ENCODE results near the gene STXBP1.

The STXBP1 gene

DNA sequence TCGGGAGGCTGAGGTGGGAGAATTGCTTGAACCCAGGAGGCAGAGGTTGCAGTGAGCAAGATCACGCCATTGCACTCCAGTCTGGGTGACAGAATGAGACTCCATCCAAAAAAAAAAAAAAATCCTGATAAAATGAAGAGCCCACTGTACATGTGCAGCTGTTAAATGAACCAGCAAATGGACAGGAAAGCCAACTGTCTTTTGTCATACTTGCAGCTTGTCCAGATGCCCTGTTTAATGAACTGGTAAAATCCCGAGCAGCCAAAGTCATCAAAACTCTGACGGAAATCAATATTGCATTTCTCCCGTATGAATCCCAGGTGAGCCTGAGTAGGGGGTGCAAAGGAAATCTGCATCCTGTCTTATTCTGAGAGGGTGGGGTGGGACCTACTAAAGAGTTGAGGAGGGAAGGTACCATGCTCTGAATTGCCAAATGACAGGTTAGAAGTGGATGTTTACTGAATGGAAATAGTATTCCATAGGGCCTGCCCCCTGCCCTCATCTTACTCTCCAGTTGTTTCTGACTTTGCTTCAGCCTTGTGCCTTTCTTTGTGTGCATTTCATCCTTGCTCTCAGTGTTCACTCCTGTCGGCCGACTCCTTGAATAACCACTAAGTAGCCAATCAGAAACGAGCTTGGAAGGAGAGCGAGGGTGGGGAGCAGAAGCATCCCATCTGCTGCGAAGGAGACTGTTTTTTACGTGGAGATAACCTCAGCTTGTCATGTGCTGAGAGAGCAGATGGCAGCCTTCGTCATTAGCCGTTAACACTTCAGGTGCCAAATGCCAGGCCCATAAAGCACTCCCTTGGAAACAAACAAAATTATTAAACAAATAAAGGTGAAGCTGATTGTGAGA, 49.0 kb downstream of the STXBP1 start:
- peak; percentile 36 for DNase-seq

DNA sequence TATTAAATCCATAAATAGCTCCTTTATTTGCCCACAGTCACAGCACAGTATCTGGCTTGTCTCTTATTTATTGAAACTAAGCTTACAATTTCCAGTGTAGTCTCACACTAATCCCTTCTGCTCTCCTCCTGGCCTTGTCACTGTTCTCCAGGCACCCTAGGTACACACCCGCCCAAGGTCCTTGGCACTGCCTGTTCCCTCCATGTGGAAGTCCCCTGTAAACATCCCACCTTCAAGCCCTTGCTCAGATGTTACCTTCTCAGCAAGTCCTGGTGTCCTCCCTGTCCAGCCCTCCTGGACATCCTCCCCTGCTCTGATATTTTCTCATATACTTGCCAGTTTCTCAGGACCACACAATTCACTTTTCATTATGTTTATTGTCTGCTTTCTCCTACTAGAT, 50.5 kb downstream of the STXBP1 start:
- no peak for DNase-seq

DNA sequence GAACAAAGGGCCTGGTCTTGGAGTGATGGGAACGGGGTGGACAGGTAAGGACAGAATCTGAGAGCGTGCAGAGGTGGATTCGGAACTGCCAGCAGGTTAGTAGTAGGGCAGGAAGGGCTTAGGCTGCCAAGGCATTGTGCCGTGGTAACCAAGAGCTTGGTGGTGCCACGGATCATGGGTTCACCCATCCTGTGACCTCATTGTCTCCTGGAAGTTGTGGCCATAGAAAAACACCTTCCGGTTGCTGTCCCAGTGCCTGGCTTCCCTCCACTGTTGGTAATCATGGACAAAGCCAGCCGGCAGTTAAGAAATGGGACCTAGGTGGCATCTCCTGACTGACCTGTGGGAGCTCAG, 52.2 kb downstream of the STXBP1 start:
- no peak for DNase-seq

DNA sequence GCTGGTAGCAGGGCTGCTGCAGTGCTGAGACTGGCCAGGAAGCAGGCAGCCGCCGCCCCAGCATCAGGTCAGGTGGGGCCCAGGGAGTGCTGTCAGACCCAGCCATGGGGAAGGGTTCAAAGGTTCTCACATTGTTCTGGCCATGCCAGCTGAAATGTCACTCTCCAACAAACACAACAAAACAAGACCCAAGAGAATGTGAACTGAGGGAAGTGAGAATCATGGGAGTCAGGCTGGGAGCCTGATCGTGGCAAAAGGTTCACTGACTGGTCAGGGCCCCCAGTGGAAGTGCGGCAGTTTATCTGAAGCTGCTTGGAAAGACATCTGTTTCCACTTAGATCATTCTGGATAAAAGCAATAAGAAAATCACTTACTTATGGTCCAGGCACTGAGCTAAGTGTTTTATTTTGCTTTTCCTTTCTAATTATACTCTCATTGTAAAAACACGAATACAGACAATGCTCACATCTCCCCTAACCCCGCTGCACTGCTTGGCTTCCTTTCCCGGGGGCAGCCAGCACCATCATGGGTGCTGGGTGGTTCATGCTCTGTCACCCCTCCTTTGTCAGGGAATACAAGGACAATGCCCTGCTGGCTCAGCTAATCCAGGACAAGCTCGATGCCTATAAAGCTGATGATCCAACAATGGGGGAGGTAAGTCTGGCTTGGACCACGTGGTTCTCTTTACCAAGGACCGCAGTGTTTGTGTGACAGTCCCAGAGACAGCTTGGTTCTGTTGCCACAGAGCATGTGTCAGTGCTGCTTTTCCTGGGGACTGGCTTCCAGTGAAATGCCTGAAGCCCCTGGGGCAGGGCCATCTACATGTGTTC, 52.8 kb downstream of the STXBP1 start:
- no peak for DNase-seq

DNA sequence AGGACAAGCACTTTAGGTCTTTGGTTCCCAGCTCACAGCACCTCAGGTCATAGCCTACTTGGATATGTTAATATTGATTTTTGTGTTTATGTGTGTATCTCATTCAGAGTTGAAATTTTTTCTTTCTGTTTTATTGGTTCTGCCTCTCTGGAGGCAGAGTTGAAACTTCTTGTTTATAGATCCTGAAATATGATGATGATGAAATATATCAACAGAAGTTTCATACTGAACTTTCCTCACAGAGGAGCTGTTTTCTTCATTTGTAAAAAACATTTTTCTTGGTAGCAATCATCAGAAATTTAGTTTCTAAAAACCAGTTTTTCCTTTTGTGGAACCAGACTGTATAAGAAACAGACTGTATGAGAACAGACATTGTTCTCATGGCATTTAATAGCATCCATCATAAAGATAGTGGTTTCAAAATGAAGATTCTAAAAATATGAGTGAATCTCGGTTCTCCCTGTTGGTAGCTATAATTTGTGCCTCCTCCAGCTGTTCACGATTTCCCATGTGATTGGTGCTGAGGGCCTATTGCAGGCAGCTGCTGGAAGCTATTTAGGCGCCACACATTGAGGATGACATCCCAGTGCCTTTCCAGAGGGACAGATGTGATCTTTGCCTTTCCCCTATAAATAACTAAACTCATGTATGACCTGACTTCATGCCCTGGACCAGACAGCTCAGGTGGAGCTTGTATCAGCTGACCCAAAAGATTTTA, 55.2 kb downstream of the STXBP1 start:
- DNase-seq: no peak

DNA sequence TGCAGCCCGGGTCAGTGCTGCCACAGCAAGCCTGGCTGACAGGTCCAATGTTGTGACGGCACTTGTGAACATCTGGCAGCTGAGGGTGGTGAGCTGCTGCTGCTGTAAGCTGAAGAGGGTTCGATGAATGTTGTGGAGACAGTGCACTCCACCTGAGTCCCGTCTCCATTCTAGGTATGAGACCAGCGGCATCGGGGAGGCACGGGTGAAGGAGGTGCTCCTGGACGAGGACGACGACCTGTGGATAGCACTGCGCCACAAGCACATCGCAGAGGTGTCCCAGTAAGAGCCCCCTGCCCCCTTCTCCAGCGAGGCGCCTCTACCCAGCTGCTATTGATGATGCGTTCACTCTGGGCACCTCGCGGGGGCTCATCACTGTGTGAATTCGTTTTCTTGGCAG, 55.8 kb downstream of the STXBP1 start:
- no peak for DNase-seq

DNA sequence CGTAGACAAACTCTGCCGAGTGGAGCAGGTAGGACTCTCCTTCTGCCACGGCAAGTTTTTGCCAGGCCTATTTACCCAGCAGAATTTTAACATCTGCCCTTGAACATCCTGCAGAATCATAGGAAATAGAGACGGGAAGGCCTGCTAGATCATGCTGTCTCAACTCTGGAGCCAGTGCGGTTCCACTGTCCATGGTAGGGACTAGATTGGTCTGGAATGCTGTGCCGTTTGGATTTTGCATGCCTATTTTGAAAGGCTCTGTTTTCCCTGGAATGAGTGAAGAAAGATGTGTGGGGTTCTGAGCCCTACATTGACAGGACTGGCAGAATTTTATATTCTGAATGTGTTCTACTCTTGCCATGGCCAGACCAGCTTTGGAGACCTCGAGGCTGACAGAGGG, 61.2 kb downstream of the STXBP1 start:
- no peak for DNase-seq

DNA sequence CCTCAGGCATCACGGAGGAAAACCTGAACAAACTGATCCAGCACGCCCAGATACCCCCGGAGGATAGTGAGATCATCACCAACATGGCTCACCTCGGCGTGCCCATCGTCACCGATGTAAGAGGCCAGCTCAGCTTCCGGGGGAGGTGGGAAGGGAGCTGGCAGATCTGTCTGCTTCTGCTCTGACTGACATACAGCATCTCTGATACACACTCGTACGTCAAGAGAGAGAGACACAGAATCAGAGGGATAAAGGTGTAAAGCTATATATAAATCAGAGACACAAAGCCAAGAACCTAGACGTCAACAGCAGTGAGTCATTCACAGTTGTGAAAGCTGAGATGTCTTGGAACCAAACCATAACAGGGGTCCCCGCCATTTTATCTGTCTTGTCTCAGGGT, 64.6 kb downstream of the STXBP1 start:
- DNase-seq: peak; percentile 3

DNA sequence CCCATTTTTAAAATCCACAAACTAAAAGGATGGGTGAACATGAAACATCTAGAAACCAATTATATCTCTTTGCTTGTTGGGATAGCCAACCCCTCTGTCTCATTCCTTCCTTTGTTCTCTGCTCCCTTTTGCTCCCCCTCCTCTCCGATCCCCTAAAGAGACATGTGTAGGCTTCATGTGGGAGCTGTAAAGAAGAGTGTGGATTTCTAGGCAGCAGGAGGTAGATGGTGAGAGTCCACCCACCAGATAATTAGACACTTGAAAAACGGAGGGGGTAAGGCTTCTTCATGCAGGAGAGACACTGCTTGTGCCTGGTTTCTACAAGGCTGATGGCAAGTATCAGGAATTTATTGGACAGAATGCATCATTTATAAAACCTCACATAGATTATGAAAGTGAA, 67.4 kb downstream of the STXBP1 start:
- DNase-seq: no peak

DNA sequence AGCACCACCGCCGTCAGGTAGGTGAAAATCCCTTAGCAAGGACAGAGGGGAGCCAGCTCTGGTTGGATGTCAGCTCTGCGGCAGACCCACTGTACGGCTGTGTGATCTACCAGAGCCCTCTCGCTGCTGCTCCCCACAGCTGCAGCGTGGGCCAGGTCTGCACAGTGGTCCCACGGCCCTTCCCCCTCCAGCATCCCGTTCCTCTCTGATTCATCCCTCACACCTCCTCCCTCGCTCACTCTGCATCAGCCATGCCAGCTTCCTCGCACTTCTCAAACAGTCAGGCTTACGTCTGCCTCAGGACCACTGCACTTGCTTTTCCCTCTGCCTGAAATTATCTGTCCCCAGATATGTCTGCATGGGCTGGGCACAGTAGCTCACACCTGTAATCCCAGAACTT, 68.1 kb downstream of the STXBP1 start:
- DNase-seq: peak; percentile 4

DNA sequence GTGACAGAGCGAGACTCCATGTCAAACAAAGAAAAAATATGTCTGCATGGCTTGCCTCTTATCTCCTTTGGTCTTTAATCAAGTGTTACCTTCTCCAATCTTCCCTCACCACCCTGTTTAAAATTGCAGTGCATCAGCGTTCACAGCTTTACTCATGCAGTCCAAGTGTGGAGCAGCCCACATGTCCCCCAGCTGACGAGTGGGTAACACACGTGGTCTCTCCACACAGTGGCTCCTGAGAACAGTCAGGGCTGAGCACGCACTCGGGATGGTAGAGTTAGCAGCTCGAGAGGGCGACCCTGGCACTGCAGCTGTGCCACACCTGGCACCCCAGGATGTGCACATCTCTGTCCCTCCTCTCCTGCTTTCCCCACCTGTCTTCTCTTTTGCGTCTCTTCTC, 68.8 kb downstream of the STXBP1 start:
- peak; percentile 10 for DNase-seq

DNA sequence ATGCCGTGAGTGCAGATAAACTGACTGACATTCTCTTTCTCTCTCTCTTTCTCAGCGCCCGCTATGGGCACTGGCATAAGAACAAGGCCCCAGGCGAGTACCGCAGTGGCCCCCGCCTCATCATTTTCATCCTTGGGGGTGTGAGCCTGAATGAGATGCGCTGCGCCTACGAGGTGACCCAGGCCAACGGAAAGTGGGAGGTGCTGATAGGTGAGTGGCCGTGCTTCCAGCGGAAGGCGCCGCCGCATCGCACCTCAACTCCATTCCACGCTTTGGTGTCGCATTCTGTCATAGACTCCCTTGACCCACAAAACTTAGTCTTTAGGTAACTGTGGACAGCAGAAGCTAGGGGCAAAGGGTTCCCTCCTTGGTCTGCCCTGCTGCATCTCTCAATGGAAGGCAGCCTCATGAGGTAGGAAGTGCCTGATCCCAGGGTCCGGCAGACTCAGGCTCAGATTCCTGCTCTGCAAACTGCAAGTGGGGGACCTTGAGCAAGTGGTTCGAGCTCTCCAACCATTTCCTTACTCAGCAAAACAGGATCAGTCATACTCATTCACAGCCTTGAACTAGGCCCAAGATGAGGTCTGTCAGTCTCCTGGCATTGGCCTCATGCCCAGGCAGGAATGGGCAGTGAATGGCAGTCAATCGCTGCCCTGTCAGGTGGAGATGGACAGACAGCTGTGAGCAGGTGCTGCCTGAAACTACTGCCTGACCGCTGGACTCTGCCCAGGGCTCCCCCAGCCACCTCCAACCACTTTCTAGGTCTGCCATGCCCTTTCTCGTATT, 70.5 kb downstream of the STXBP1 start:
- DNase-seq: no peak

DNA sequence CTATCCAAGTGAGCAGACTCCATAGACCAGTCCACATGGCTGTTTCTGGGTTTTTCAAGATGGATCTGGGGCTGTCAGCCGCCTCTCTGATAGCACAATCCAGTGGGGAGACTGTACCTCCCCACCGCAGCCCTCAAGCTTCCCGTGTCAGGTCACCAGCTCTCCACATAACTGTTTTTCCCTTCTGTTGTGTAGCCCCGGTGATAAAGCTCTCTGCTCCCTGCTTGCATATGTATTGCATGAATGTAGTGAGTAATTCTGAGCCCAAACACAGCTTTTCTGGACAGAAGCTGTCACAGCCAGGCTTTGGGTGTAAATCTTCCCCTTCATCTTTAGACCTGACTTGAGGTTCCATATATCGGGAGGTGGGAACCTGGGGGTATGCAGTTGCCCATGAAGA, 71.6 kb downstream of the STXBP1 start:
- no peak for DNase-seq

DNA sequence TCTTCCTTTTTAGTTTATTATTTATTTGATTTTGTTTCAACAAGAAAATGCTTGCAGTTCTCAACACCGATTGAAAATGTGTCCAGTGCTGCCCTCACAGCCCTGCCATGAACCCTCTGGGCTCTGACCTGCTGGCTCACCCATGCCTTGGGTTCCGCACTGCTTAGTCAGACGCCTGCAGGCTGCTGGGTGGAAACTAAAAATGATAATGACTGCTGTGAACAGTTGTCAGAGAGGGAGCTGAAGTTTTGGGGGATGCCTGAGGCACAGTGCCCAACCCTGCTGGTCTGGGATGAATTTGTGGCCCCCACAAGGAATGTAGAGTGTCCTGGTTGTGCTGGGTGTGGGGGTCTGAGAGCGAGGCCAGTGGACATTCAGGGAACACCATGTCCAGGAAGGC, 72.5 kb downstream of the STXBP1 start:
- no peak for DNase-seq

DNA sequence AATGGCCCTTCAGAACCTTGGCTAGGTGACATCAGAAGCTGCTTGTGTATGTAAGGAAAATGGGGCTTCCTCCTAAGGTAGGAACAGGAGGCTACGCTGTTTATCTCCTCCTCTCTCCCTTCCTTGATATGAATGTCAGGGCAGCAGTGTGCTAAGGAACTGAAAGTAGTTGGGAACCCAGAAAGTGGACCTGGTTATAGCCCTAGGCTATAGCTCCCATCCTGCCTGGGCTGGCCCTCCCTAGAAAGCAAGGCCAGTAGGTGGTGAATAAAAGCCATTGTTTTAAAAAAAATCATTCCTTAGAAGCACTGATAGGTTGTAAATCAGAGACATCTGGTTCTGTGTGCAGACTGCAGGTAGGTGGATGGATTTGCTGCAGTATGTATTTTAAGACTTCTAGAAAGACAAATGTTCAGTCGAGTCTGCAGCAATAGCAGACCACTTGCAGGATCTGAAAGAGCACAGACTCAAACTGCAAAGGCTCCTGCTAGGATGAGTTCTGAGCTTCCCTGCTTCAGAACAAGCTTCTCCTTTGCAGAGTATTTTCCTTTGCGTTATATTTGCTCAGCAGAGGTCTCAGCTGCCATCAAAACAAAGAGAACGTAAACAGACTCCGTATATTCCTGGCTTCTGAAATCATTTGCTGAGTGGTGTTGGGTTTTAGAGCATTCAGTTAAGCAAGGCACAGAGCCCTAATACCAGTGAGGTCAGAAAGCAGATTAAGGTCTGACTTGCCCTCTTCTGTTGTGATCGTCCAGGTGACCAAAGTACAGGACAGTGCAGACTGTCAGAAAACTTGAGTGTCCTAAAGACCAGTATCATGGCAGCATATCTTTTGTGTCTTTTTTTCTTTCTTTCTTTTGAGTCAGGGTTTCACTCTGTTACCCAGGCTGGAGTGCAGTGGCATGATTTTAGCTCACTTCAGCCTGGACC, 74.7 kb downstream of the STXBP1 start:
- no peak for DNase-seq

DNA sequence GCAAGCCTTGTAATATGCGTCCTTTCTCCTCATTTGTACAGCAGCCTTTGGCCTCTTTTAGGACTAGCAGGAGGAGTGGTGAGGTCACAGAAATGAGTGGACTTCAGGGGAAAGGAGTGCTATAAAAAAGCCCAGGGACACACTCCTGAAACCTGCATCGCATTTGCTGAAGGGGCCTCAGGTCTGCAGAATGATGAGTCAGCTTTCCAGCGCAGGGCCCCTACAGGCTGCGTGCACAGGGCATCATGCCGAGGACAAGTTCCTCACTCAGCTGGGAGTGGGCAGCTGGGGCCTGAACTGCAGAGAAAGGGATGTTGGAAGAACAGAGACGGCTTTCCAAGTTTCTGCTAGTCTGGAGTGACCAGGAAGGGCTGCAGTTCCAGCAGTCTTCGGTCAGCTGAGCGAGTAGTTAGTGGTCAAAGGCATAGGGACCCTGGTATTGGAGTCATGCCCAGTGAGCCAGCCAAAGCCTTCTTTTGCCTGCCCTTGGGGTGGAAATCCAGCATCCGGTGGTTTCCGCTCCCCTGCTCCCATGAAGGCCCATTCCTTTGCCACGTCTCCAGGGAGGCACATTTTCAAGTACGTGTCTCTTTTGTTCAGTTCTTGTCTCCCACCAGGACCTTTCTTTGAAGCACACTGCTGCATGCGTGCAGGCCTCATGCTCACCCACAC, 77.4 kb downstream of the STXBP1 start:
- no peak for DNase-seq

DNA sequence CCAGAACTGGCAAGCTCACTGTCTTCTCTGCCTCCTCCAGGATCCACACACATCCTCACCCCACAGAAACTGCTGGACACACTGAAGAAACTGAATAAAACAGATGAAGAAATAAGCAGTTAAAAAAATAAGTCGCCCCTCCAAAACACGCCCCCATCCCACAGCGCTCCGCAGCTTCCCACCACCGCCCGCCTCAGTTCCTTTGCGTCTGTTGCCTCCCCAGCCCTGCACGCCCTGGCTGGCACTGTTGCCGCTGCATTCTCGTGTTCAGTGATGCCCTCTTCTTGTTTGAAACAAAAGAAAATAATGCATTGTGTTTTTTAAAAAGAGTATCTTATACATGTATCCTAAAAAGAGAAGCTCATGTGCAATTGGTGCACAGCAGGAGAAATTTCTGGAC, 78.7 kb downstream of the STXBP1 start:
- no peak for DNase-seq

DNA sequence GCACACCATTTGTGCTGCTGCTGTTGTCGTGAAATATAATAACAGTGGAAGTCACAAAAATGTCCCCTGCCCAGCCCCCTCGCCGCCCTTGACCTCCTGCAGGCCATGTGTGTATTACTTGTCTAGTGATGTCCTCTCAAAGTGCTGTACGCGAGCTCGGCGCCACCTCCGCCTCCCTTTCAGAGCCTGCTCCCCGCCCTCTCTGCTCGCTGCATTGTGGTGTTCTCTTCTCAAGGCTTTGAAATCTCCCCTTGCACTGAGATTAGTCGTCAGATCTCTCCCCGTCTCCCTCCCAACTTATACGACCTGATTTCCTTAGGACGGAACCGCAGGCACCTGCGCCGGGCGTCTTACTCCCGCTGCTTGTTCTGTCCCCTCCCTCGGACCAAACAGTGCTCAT, 80.0 kb downstream of the STXBP1 start:
- no peak for DNase-seq

DNA sequence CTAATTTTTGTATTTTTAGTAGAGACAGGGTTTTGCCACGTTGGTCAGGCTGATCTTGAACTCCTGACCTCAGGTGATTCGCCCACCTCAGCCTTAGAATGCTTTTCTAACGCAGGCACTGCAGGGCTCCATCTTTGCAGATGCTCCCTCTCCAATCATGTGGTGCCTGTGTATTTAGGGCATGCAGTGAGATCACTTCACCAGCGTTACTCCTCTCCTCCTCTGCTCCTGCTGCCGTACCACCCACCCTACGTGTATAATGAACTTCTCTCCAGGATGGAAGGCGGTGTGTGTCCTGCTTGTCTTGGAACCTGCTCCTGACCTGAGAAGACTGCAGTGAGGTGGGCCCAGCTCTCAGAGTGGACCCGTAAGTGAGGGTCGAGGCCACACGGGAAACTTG, 81.1 kb downstream of the STXBP1 start:
- no peak for DNase-seq

DNA sequence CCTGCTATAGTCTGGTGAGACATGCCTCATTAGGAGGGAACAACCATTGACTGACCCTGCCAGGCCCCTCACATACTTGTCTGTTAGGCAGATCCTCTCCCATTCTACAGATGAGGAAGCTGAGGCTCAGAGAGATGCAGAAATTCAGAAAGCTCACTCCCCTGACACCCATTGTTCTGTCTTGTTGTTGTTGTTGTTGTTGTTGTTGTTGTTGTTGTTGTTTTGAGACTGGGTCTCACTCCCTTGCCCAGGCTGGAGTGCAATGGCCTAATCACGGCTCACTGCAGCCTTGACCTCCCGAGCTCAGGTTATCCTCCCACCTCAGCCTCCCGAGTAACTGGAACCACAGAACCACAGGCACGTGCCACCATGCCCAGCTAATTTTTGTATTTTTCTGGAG, 81.6 kb downstream of the STXBP1 start:
- no peak for DNase-seq
